Daoy (cell line): ENCODE measurements around the gene SIGLEC15. TPM values are rescaled to one million over a fixed set of nuclear protein-coding genes. Genes with fewer than 3 reads are reported as not detected.
"Not testable (repeated sequence)": the region's sequence is repeated elsewhere in the genome, so short reads cannot be mapped to it uniquely, and the experiment has no call there.

Source experiments
- DNase-seq: peaks from one replicate; pipeline ENCODE4 v3.0.0-alpha.2; 2015; ENCODE audit warnings: low read depth
- total RNA-seq: library from RNA; depleted of rRNA; stranded (reverse); fragments of >200 nt; shearing (Covaris generic); gene quantifications from 2 replicates; pipeline ENCODE4 v1.2.3, GENCODE V29; 2014; rRNA removed

SIGLEC15 gene, protein sequence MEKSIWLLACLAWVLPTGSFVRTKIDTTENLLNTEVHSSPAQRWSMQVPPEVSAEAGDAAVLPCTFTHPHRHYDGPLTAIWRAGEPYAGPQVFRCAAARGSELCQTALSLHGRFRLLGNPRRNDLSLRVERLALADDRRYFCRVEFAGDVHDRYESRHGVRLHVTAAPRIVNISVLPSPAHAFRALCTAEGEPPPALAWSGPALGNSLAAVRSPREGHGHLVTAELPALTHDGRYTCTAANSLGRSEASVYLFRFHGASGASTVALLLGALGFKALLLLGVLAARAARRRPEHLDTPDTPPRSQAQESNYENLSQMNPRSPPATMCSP
- 12.1 and 17.9 TPM in 2 replicates for total RNA-seq

- DNase-seq: peak; percentile 75
Observed at GRCh38 chr18:45825258-45826044, at the start of gene SIGLEC15. Gene SIGLEC15, plus strand, starts transcription at chr18:45825675. Its CDS starts 54 bp downstream, at chr18:45825729.

DNA sequence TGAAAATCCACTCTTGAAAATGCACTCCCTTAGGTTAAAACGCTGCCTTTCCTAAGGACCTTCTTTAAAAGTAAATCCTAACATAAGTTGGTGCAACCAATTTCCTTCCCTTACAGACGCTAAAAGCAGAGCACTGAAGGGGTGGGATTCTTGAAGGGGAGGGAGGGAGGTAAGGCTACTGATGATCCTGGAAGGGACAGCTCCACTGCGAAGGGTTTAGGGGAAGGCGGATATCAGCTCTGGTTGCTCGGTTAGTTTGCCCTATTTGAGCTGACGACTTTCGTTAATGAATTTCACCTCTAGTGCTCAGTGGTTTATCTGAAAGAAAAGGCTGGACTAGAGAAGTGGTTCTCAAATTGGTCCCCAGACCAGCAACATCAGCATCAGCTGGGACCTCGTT is 49.7 kb upstream of the SIGLEC15 start:
- DNase-seq: no peak

GRCh38 chr18:45777393-45777792 is 48.1 kb upstream of the SIGLEC15 start:
- DNase-seq: peak; percentile 53

DNA sequence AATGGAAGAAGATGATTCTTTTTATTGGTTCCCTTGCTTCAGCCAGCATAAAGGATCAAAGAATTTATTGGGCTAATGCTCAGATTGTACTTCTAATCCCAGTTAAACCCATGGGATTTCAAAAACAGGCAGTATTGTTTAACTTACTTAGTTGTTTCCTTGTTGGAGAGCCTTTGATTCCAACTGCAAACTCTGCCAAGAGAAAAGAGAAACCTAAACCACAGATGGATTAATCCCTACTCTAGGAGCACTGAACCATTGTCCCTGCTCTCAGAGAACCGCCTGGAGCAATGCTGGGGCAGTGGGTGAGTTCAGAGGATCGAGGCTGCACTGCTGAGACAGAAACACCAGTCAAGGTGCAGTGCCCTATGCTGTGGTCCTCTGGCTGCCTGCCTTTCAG is 44.9 kb upstream of the SIGLEC15 start:
- DNase-seq: no peak

DNA sequence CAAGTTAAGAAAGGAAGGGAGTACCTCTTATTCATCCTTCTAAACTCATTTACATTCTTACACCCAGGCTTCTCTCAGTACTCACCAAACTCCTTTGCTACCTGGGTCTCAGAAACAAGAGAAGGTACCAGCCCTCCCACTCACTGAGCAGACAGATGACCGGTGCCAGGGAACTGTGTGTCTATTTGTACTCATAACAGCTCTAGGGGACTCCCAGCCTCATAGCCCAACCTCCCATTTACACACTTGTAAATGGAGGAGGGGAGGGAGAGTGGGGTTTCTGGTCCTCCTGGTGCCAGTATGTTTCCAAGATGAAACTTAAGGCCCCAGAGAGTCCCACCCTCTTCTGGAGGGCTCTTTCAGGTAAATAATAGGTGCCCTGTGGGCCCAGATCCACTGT is 42.8 kb upstream of the SIGLEC15 start:
- DNase-seq: no peak

DNA sequence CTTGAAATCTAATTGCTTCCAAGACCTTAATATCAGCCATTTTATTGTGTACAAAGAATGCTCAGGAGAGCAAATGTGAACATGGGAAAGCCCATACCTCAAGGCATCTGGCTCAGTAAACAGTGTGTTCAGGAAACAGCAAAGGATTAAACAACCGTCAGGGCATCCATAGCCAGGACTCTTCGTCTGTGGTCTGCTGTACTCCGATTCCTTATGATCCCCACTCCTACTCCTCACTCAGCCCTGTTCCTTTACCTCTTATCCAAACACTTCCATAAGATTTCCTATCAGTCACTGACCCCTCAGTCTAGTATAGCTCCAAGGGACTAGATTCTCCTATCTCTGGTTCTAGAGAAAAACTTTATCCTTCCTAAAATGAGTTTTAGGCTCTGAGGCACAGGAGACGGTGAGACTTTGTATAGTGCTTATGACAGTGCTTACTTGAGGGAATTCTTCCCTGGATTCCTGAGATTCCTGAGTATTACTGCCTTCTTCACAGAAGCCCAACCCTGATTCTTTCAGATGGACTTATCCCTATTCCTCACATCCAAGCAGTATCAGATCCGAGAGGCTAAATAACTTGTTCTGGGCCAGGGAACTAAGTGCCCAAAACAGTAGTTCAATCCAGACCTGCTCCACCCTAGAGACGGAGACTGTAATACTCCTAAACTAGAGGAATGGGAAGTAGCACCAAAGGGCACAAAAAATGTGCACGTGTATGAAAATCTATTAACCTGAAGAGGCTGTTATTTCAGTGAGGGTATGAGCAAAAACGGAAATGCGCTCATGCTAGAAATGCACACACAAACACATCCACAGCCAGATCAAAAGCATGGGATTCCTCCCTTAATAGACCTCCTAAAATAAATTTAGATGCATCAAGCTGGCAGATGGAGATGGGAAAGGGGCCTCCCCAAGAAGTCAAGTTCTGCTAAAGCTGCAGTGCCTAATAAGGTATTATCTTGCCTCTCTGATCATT is 42.1 kb upstream of the SIGLEC15 start:
- DNase-seq: no peak

- DNase-seq: peak; percentile 33
Observed at GRCh38 chr18:45785134-45785533, 40.3 kb upstream of the SIGLEC15 start.

DNA sequence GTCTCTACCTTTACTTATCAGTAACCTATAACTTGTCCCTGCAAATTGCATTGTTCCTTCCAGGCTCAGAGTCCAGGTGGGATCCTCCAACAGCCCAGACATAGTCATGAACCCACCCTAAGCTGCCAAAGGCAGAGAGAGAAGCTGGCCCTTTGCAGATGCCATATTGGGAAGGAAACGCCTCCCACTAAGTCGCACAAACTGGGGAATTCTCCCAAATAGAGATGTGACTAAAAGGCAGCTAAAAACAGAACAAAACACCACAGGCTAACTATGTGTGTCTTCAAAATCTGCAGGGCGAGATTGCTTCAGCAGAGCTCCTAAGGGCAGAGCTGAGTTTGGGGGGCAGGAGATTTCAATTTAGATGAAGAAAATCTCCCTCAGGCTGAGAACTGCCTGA is 38.5 kb upstream of the SIGLEC15 start:
- no peak for DNase-seq

DNA sequence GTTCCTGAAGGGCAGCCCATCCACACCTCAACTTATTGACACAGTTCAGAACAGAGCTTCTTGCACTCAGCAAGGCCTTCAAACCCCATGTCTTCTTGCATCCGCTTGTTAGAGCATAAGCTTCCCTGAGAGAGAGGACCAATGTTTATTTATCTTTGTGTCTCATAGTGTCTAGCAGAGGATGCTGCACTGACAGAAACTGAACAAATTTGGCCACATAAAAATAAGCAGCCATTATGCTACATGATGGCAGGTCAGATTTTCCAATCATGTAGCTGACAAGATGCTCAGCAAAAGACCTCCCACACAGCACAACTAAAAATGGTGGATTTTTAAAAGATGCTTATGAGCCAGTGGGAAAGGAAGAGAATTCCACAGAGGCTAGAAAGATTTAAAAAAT is 38.1 kb upstream of the SIGLEC15 start:
- no peak for DNase-seq

DNA sequence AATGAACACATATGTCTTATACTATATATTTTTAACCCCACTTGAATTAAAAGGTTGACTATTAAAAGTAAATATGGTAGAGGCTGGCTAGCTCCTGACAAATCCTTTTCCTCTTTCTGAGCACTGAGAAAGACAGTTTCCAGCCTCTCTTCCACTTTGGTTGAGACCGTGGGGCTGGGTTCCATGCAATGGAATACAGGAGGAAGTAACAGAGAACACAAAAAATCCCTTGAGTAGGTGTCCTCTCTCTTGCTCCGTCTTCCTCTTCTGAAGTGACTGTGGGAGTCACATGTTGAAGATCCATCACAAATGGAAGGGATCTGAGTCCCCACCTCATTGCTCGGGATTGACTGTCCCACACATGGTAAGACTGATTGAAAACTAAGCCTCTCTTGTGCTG is 36.6 kb upstream of the SIGLEC15 start:
- DNase-seq: no peak

- no peak for DNase-seq
Observed at GRCh38 chr18:45792506-45793263, 32.8 kb upstream of the SIGLEC15 start.

- peak; percentile 80 for DNase-seq
Observed at GRCh38 chr18:45793264-45793965, 32.1 kb upstream of the SIGLEC15 start.

GRCh38 chr18:45801416-45802004 is 24.0 kb upstream of the SIGLEC15 start:
- no peak for DNase-seq

DNA sequence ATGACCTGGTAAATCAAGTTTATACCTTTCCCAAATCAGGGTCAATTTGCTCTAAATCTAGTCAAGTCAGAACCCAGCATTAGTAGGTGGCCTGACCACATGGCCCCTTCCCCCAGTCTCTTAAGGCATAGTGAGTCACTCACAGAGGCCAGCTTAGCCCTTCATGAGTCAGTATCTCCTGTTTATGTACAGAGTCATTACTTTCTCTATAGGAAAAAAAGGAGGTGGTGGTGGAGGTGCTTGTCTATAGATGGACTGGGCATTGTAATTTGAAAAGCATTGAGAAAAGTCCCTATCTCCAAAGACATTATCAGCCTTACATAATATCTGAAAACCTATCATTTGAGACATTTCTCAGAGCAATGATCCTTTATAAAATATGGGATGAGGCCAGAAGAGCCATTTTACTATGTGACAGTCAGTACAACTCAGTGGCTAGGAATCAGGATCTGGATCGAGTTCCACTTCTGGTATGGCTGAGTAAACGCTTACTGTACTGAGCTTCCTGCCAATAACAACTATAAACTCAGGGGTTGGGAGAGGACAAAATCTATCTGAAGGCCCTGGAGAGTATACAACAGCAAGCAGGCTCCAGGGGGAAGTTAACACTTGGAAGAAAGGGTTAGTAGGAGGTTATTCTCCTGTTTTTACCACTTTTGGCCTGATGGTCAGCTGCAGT is 22.5 kb upstream of the SIGLEC15 start:
- peak; percentile 93 for DNase-seq

DNA sequence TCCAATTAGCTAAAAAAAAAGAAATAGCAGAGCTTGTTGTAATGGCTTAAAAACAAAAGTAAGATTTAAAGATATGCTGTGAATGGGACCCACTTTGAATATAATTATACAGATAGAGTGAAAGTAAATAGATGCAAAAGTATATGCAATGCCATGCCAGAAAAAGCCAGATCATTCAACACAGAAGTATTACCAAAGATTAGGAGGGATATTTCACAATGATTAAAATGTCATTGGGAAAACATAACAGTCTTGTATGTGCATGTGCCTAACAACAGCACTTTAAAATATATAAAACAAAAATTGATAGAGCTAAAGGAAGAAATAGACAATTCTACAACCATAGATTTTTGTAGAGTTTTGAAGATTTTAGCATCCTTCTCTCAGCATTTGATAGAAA is 19.9 kb upstream of the SIGLEC15 start:
- DNase-seq: no peak

DNA sequence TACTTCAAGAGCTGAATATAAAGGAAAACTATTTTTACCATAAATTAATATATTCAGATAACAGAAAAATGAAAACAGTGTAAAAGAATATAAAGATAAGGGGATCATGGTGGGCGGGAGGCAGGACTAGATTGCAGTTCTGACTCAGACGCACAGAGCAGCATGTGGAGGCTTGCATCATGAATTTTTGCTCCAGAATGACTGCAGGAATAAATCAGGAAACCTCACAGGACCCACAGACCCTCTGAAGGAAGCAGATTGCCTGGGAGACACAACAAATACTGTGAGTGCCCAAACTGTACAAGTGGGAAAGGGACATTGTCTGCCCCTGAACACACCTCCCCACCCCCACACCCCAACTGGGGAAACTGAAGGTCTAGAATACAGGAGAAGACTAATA is 19.2 kb upstream of the SIGLEC15 start:
- DNase-seq: peak; percentile 57

GRCh38 chr18:45807144-45807543 is 18.3 kb upstream of the SIGLEC15 start:
- not testable (repeated sequence) for DNase-seq

- DNase-seq: not testable (repeated sequence)
Observed at GRCh38 chr18:45814733-45815132, 10.7 kb upstream of the SIGLEC15 start.

DNA sequence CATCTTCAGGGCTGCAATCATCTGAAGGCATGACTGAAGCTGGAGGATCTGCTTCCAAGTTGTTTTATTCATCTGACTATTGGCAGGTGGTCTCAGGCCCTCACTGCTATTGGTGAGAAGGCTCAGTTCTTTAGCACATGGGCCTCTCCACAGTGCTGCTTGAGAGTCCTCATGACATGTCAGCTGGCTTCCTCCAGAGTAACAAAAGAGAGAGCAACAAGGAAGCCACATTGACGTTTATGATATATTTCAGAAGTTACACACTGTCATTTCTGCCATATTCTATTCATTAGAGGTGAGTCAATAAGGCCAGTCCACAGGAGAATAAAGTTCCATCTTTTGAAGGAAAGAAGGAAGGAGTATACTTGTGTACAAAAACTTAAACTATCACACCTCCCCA is 7.9 kb upstream of the SIGLEC15 start:
- DNase-seq: no peak

- peak; percentile 43 for DNase-seq
Observed at GRCh38 chr18:45818765-45819164, 6.7 kb upstream of the SIGLEC15 start.
